OCI-LY3 (cell line): ENCODE measurements around the gene MGST3.

Experiments
- CTCF ChIP-seq: fragments of 200-600, 300-600 bp; sonication (generic); IDR thresholded peaks from 2 replicates; pipeline ENCODE4 v1.5.1; 2014; ENCODE audit warnings: antibody characterized with exemption, low read length, low read depth
- EZH2phosphoT487 ChIP-seq: fragments of 200-600 bp; shearing (Covaris generic); IDR thresholded peaks from 2 replicates; pipeline ENCODE4 v1.6.1; 2018; ENCODE audit warnings: antibody characterized with exemption, mixed run types, low read depth

- TF ChIP-seq CTCF, result no peak
- TF ChIP-seq EZH2phosphoT487, result no peak
These were observed 31.2 kb downstream of the MGST3 start for GRCh38 chr1:165662186-165662585.
